Lower leg skin (tissue), 3 donors: ENCODE results near the gene IL23R.

ENCODE experiments used
- CTCF ChIP-seq, 3 donors: fragments of 450-650 bp; IDR thresholded peaks; one replicate each; pipeline ENCODE4 v1.5.1; 2016; ENCODE audit warnings: antibody characterized with exemption in 3 of 3, mild to moderate bottlenecking in 3 of 3, moderate library complexity in 2 of 3
- POLR2A ChIP-seq, 2 donors: fragments of 450-650 bp; IDR thresholded peaks; one replicate each; pipeline ENCODE4 v1.6.1; 2016 to 2017; ENCODE audit warnings: antibody characterized with exemption in 2 of 2, mild to moderate bottlenecking in 1 of 2, moderate library complexity in 1 of 2

- no peak for TF ChIP-seq CTCF (IDR thresholded peaks at IDR 0.05)
- TF ChIP-seq POLR2A (IDR thresholded peaks at IDR 0.05): no peak
These were observed 45.2 kb upstream of the IL23R start for GRCh38 chr1:67120855-67121619.
